Liver (tissue), 9 donors: ENCODE measurements around the gene IFNAR1. TPM values are rescaled to one million over a fixed set of nuclear protein-coding genes. Genes with fewer than 3 reads are reported as not detected.

Experiments
- DNase-seq: peaks from one replicate; pipeline ENCODE4 v3.0.0-alpha.2; 2017; ENCODE audit warnings: low spot score
- H3K27ac ChIP-seq, 2 donors: one replicate each; pipeline ENCODE4 v1.7.0; 2013; ENCODE audit warnings: inconsistent platforms in 2 of 2, low read length in 2 of 2, control low read depth in 1 of 2, low read depth in 1 of 2, mild to moderate bottlenecking in 1 of 2
- H3K27me3 ChIP-seq, 4 donors: one replicate each; pipeline versions ENCODE4 v1.6.1 to v1.7.0; 2013; ENCODE audit warnings: low read length in 3 of 4, inconsistent platforms in 1 of 4, mild to moderate bottlenecking in 1 of 4, moderate library complexity in 1 of 4; ENCODE audit not compliant: control insufficient read depth in 4 of 4, insufficient read depth in 4 of 4
- H3K36me3 ChIP-seq, 4 donors: one replicate each; pipeline versions ENCODE4 v1.6.1 to v1.7.0; 2013; ENCODE audit warnings: low read length in 3 of 4, mild to moderate bottlenecking in 3 of 4, low read depth in 1 of 4, moderate library complexity in 1 of 4; ENCODE audit not compliant: control insufficient read depth in 4 of 4, insufficient read depth in 3 of 4
- H3K4me1 ChIP-seq, 4 donors: one replicate each; pipeline versions ENCODE4 v1.6.1 to v1.7.0; 2013; ENCODE audit warnings: low read length in 3 of 4, mild to moderate bottlenecking in 3 of 4, moderate library complexity in 1 of 4; ENCODE audit not compliant: control insufficient read depth in 4 of 4, insufficient read depth in 4 of 4
- H3K4me3 ChIP-seq, 3 donors: one replicate each; pipeline versions ENCODE4 v1.6.1 to v1.7.0; 2013; ENCODE audit warnings: low read length in 3 of 3, control low read depth in 1 of 3, low read depth in 1 of 3, mild to moderate bottlenecking in 1 of 3
- H3K9ac ChIP-seq, 2 donors: one replicate each; pipeline ENCODE4 v1.7.0; 2013; ENCODE audit warnings: low read length in 2 of 2, mild to moderate bottlenecking in 2 of 2, moderate library complexity in 2 of 2, control low read depth in 1 of 2, low read depth in 1 of 2
- H3K9me3 ChIP-seq, 4 donors: one replicate each; pipeline versions ENCODE4 v1.6.1 to v1.7.0; 2013; ENCODE audit warnings: low read length in 3 of 4; ENCODE audit not compliant: control insufficient read depth in 4 of 4
- MAX ChIP-seq: IDR thresholded peaks from 2 replicates; pipeline ENCODE4 v1.6.1; 2016; ENCODE audit warnings: antibody characterized with exemption
- REST ChIP-seq: IDR thresholded peaks from 2 replicates; pipeline ENCODE4 v1.6.1; 2016; ENCODE audit warnings: antibody characterized with exemption, mild to moderate bottlenecking
- SP1 ChIP-seq: IDR thresholded peaks from 2 replicates; pipeline ENCODE4 v1.6.1; 2018; ENCODE audit warnings: antibody characterized with exemption, mild to moderate bottlenecking
- YY1 ChIP-seq: IDR thresholded peaks from 2 replicates; pipeline ENCODE4 v1.6.1; 2016; ENCODE audit warnings: antibody characterized with exemption, mild to moderate bottlenecking
- ZBTB33 ChIP-seq: IDR thresholded peaks from 2 replicates; pipeline ENCODE4 v1.6.1; 2016; ENCODE audit warnings: antibody characterized with exemption
- WGBS: extraction: QIAGEN DNeasy Blood & Tissue Kit; methylation state at CpG from one replicate; pipeline ENCODE4 v1.1.7; 2013; 5-methylcytosine and 5-hydroxymethylcytosine counted together
- polyA plus RNA-seq, 2 donors: library from polyadenylated mRNA; stranded (reverse) in 1 of 2; unstranded in 1 of 2; fragments of 200-250 nt in 1 of 2; fragments of >200 nt in 1 of 2; fragmentation: Nextera tagmentation in 1 of 2; extraction: Ambion mirVana in 1 of 2; gene quantifications; one replicate each; pipeline versions ENCODE4 v1.2.1 to v1.2.3, GENCODE V29; 2013 to 2015
- total RNA-seq, 2 donors: library from RNA; depleted of rRNA; stranded (reverse); fragments of >200 nt; gene quantifications; one replicate each; pipeline ENCODE4 v1.2.3, GENCODE V29; 2014
- TF ChIP-seq, protein P1 (sequence below): fragments of 150-350 bp; IDR thresholded peaks from 2 replicates; pipeline ENCODE4 v1.5.1; 2017; ENCODE audit warnings: improper control_type of control experiment, low read depth, low read length; ENCODE audit not compliant: missing input control
- donor health status: healthy.
- donor health status: healthy.
- donor health status: healthy.
- donor health status: healthy.
- donor health status: healthy.

IFNAR1 gene
- total and polyA plus RNA-seq, 4 donors = 31.1 to 54.3 (median 46.2) TPM

GRCh38 chr21:33401630-33401992, 76.8 kb downstream of the IFNAR1 start:
- Histone ChIP-seq H3K36me3 (no peaks in the 10 kb centered on the region), H3K9me3 (no peaks in the 10 kb centered on the region), H3K27ac (no peak overlapping the region), H3K4me1 (peaks cover 3 to 16% (median 13%) of the 10 kb centered on the region in 4 donors), H3K27me3 (no peaks in the 10 kb centered on the region), H3K4me3 (no peak overlapping the region), H3K9ac (no peak overlapping the region)
- DNase-seq = no peak
- WGBS = 76% methylated on average over 6 of the region's 6 CpGs
- TF ChIP-seq SP1 = no peak
- TF ChIP-seq, protein P1, sequence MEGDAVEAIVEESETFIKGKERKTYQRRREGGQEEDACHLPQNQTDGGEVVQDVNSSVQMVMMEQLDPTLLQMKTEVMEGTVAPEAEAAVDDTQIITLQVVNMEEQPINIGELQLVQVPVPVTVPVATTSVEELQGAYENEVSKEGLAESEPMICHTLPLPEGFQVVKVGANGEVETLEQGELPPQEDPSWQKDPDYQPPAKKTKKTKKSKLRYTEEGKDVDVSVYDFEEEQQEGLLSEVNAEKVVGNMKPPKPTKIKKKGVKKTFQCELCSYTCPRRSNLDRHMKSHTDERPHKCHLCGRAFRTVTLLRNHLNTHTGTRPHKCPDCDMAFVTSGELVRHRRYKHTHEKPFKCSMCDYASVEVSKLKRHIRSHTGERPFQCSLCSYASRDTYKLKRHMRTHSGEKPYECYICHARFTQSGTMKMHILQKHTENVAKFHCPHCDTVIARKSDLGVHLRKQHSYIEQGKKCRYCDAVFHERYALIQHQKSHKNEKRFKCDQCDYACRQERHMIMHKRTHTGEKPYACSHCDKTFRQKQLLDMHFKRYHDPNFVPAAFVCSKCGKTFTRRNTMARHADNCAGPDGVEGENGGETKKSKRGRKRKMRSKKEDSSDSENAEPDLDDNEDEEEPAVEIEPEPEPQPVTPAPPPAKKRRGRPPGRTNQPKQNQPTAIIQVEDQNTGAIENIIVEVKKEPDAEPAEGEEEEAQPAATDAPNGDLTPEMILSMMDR = no peak
- no peak for TF ChIP-seq MAX
- no peak for TF ChIP-seq REST

GRCh38 chr21:33402001-33402979, 77.5 kb downstream of the IFNAR1 start:
- Histone ChIP-seq H3K36me3 (no peaks in the 10 kb centered on the region), H3K9ac (no peak overlapping the region), H3K4me1 (peaks cover 3 to 16% (median 13%) of the 10 kb centered on the region in 4 donors), H3K9me3 (no peaks in the 10 kb centered on the region), H3K27me3 (no peaks in the 10 kb centered on the region), H3K27ac (peak overlapping the region; percentile 76 to 95), H3K4me3 (peak overlapping the region in 1 of 3 donors; percentile 90)
- no peak for DNase-seq
- WGBS = 69% methylated on average over 45 of the region's 45 CpGs
- TF ChIP-seq YY1 (peak; percentile 25), ZBTB33 (no peak)
